GM15510 (cell line): ENCODE measurements around the gene KRTDAP.

Source experiments
- POLR2A ChIP-seq: IDR thresholded peaks from 3 replicates; pipeline ENCODE4 v1.6.1; 2011; ENCODE audit warnings: borderline replicate concordance; ENCODE audit not compliant: insufficient read length; ENCODE audit errors: extremely low read depth

KRTDAP gene

DNA sequence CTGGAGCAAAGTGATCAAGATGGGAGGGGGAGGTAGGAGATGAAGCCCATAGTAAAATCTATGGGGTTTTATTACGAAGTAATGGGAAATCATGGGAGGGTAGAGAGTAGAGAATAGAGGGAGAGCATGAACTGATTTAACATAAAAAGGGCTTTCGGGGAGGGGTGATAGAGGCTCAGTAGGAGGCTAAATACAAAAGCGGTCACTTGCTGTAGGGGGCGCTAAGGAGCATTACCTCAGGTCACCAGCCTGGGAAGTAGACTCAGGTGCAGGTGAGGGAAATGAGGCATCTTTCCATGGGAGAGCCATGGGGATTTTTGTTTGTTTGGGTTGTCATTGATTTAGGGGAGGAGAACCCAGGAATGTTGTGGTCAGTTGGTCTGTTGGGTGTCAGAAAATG lies 14.1 kb downstream of the KRTDAP start:
- TF ChIP-seq POLR2A: no peak

DNA sequence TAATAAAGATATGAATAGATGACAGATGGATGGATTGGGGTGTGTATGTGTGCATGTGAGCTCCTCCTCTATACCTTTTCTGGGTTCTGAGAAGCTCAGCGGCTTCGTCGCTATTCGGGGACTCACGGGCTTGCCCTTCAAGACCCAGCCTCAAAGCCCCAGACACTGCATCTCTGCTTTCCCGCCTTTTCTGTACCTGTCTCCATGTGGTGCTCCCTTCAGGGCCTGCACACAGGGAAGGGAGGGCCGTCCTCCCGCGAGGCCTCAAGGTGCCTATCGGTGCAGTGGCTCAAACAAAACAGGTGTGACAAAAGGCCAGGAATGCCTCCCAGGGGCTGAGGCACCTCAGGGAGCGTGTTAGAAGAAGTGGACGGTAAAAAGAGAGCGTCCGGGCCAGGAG lies 16.2 kb downstream of the KRTDAP start:
- TF ChIP-seq POLR2A: no peak

DNA sequence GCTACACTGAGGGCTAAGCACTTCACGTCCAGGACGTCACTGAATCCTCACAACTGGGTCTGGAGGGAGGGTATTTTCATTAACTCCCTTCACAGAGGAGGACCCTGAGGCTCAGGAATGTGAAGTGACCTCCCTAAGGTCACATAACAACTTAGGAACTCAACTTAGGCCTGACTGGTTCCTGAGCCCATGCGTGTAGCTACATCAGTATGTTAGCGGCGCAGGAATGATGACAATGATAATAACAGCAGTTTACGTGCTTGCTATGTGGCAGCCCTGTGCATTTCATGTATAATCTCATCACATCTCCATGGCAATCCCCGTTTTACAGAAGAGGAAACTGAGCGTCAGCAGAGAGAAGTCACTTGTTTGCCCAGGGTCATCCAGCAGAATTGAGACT lies 18.3 kb downstream of the KRTDAP start:
- TF ChIP-seq POLR2A: no peak

DNA sequence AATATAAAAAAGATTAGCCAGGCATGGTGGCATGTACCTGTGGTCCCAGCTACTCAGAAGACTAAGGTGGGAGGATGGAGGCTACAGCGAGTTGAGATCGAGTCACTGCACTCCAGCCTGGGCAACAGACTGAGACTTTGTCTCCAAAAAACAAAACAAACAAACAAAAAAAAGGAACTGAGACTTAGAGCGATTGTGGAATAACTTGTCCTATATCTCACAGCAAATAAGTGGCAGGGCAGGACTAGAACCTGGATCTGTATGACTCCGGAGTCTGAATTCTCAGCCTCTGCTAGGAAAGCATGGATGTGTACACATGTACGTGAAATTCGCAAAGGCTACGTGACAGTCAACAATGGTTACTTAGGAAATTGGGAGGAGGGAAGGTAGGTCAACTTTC lies 20.1 kb downstream of the KRTDAP start:
- no peak for TF ChIP-seq POLR2A

DNA sequence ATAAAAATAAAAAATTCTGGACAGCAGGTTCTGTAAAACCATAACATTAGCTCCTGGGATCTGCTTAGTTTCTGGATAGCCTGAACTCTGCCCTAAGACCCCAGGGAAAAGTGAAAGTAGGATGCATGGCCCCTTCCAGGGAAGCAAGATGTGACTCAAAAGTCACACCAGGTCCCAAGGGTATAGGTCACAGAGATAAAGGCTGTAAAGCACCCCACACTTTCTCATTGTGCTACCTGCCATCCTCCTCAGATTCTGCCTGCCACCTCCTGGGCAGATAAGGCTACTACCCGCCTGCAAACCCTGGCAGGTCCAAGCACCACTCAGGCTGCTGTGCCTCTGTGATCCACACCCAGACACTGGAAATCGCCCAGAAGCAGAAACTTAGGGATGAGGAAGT lies 21.6 kb downstream of the KRTDAP start:
- no peak for TF ChIP-seq POLR2A

DNA sequence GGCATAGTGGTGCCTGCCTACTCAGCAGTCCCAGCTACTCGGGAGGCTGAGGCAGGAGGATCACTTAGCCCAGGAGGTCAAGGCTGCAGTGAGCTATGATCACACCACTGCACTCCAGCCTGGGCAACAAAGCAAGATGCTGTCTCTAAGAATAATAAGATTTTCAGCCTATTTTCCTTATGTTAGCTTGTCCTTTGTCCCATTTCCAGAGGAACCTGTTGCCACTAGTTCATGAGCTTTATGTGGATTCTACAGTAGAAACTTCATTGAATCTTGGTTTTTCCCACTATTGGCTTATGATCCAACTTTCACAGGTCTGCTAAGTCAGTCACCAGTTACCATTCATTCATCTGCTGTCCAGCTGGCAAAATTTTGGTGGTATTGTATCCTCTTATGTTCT lies 24.0 kb downstream of the KRTDAP start:
- no peak for TF ChIP-seq POLR2A

DNA sequence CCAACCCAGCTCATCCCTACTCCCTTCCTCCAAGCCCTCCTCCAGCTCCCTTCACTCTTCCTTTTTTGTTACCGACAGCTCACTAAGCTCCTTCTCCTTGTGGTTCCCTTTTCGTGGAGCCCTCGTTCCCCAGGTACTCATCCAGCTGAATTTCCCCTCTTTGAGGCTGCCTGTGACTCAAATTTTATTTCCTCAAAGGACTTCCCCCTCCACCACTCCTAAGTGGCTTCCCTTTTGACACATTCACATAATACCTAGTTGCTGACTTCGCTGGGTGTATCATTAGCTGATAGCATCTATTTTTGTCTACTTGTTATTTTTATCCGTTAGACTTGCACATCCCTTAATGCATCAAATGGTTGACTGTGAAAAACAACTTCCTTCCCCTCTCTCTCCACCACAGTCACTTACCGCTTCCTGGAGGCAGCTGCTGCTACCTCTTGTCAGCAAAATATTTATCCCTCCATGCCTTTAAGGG lies 27.7 kb downstream of the KRTDAP start:
- TF ChIP-seq POLR2A: no peak

DNA sequence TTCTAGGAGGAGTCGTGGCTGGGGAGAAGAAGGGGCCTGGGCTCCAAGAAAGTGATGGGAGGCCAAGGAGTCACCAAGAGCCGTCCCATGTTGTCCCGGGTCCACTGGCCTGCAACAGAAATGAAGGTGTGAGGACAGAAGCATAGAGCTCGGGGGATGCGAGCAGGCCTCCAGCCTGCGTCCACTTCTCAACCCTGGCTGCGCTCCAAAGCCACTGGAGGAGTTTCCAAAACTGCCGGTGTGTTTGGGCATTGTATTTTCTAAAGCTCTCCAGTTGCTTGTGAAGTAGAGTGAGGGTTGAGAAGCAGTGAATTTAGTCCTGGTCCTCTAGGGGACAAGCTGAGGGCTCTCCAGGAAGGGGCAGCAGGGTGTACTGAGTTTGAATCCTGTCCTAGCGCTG lies 29.2 kb downstream of the KRTDAP start:
- TF ChIP-seq POLR2A: no peak

DNA sequence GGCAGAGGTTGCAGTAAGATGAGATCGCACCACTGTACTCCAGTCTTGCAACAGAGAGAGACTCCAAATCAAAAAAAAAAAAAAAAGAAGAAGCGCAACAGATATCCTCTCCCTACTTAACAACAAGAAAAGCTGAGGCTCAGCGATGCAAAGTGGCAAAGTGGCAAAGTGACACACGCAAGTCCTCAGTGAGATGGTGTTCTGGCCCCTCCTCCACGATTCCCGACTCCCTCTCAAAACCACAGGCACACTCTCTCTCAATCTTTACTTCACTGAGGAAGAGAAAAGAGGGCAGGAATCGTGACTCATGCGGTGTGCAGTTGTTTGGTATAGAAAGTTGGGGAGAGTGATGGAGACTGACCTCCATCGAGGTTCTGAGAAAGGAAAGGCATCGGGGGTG lies 29.7 kb downstream of the KRTDAP start:
- no peak for TF ChIP-seq POLR2A

DNA sequence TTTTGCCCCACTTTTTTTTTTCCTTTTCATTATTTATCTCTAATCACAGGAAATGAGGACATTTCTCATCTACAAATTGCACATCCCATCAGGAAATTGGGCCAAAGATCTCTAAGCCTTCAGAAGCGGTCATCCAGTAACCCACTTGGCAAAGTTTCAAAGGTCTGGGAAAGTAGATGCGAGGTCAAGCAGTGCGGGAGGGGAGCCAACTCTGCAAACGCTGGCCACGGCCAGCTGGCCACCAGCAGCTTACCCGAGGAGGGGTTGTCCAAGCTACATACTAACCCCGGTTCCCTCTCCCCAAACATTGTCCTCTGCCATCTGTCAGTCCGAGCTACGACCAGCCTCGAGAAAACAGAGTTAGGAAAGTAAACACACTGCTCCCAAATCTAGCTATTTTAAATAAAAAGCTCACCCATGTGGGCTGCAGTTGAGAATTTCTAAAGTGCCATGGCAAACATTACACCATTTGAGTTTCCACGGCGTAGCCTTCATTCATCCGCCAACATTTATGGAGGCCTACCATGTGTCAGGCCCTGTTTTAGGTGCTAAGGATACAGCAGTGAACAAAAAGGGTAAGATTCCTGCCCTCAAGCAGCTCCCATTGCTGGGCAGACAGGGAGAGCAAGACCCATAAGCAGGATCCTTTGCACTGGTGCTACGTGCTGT lies 30.7 kb downstream of the KRTDAP start:
- no peak for TF ChIP-seq POLR2A

DNA sequence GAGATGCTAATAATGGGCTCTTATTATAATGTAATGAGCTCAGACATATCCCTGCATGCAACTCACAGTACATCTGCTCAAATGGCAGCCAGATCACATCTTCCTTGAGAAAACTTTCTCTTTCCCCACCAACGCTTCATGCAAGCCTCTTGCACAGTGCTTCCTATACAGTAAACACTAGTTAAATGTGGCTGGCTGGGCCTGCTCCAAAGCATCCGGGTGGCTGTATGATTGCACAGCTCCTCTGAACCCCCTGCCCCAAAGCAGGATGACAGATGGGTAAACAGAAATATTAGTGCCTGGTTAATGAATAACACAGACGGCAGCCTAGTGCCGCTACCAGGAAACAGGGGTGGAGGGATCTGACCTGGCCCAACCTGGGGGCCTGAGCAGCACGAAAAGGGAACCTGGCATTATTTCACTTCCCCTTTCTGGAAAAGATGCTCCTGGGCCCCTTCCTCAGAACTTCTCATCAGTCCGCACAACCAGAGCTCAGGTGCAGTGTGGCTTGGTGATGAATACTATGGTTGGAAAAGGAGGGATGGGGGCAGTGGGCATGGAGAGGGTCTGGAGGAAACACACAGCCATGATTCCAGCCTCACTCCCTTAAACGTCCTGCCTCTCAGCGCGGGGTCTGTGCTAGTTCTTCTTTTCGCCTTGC lies 31.4 kb downstream of the KRTDAP start:
- TF ChIP-seq POLR2A: no peak

DNA sequence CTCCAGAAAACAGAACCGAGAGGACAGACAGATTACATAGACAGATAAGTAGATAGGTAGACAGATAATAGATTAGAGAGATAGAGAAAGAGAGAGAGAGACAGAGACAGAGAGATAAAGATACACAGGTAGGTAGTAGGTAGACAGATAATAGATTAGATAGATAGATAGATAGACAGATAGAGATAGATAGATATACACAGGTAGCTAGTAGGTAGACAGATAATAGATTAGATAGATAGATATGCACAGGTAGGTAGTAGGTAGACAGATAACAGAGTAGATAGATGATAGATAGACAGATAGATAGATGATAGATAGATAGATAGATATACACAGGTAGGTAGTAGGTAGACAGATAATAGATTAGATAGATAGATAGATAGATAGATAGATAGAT lies 32.1 kb downstream of the KRTDAP start:
- no peak for TF ChIP-seq POLR2A

DNA sequence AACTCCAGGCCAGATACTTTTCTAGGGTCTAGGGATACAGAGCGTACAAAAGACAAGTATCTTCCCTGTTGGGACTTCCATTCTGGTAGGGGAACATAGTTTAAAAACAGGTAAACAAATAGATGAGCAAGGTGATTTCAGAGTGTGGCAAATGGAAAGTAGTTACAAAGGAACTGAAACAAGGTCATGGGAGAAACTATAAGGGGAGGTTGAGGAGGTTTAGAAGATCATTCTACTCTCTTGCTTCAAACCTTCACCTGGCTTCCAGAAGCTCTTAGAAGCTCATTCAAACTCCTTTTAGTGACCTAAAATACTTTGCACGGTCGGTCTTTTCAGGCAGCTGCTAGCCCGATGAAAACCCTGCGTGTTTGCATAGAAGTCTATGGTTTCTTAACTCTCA lies 33.1 kb downstream of the KRTDAP start:
- no peak for TF ChIP-seq POLR2A

DNA sequence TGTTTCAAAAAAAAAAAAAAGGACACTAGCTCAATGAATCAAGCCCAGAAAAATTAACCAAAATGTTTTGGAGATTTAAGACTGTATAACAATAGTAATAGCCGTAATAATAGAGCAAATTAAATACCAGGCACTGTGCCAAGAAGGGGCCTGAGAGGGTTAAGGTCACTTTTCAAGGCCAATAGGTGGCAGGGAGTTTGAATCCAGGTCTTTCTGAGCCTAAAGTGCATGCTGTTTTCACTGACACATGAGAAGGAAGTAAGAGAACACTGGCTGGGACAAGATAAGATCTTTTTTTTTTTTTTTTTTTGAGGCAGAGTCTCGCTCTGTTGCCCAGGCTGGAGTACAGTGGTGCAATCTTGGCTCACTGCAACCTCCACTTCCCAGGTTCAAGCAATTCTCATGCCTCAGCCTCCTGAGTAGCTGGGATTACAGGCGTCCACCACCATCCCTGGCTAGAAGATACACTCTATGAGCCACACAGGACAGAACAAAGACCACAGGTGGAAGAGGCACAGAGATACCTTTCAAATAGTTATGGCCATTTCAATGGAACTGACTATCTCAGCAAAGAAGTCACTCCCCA lies 34.6 kb downstream of the KRTDAP start:
- no peak for TF ChIP-seq POLR2A

DNA sequence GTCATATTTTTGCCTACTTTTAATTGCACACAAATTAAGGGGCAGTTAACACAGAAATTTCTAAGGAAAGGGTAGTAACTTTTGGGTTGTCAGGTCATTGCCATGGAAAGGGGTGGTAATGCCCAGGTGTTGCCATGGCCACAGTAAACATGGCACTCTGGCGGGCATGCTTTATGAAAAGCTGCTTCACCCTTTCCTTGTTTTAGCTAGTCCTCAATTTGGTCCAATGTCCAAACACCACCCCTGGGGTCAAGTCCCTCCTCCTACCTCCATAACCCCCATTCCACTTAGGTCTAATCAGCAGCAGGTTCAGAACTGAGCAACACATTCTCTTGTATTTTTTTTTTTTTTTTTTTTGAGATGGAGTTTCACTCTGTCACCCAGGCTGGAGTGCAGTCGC lies 35.6 kb downstream of the KRTDAP start:
- no peak for TF ChIP-seq POLR2A
